Measurements from ENCODE around the gene CDC42EP5.

Gene CDC42EP5

DNA sequence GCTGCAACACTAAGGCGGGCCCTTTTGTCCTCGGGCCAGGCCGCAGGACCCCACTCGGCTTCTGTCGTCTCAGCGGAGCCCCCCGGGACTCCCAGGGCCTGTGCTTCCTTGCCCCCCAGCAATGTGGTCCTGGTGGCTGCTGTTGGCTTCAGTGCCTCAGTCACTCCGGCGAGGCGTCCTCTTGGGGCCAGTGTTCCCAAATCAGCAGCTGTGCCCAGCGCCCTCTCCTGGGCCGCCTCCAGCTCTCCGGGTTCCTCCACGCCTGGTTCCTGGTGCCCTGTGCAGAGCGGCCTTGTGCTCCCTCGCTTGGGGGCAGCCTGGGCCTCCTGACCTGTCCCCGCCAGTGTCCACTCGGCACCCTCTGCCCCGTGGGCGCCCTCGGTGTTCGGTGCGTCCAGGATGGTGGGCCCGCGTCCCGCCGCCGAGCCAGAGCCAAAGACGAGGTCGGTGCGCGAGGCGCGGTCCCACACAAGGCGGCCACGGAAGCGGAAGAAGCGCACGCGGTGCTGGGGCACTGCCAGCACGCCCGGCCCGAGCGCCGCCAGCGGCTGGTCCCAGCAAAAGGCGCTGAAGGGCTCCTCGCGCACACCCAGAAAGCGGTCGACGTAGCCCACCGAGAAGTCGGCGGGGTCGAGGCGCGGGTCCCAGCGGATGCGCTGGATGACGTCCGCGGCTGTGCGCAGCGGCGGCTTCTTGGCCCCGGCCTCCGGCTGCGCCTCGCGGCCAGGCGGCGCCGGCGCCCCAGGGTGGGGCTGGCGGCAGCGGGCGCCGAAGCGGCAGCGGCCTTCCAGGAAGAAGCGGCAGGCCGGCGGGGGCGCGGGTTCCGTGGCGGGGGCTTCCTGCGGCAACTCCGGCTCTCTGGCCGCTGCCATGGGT, 10.2 kb downstream of the CDC42EP5 start:
- H3K14ac ChIP-seq (ENCODE audit: low read length in 2 of 2), result peak overlapping the region; percentile 8 to 100
- H3K36me3 ChIP-seq (ENCODE audit: control insufficient read depth in 1 of 2, insufficient read depth in 2 of 2, low read depth in 1 of 2, low read length in 2 of 2), result peaks cover 43 to 57% of the 10 kb centered on the region in 2 experiments
- H2AK5ac ChIP-seq (ENCODE audit: low read length, severe bottlenecking), result peak overlapping the region; percentile 74
- H3K79me1 ChIP-seq (replicated peaks; ENCODE audit: low read length, poor library complexity, severe bottlenecking), result peaks cover 7% of the 10 kb centered on the region
- no peaks in the 10 kb centered on the region for H3K9me3 ChIP-seq (ENCODE audit: control insufficient read depth, low read length)
- peak overlapping the region; percentile 70 to 80 for H3K4me3 ChIP-seq (ENCODE audit: insufficient read depth in 1 of 2, low read depth in 1 of 2, low read length in 2 of 2)
- H2BK120ac ChIP-seq (ENCODE audit: low read depth, low read length), result peak overlapping the region; percentile 93
- peak overlapping the region; percentile 99 for H3K4ac ChIP-seq (ENCODE audit: low read depth in 1 of 2, low read length in 2 of 2)
- peaks cover 53% of the 10 kb centered on the region for H3K4me1 ChIP-seq (ENCODE audit: control insufficient read depth, insufficient read depth, low read depth, low read length)
- 11% methylated on average over 59 of the region's 91 CpGs for WGBS
- peak; percentile 74 for DNase-seq
- H4K91ac ChIP-seq (ENCODE audit: low read length), result peak overlapping the region; percentile 100
- H3K4me2 ChIP-seq (ENCODE audit: low read length, poor library complexity, severe bottlenecking), result peak overlapping the region; percentile 69
- peak overlapping the region; percentile 99 to 100 for H3K18ac ChIP-seq (ENCODE audit: low read depth in 1 of 2, low read length in 2 of 2)
- peak overlapping the region; percentile 46 for H2AFZ ChIP-seq (ENCODE audit: low read depth, low read length)
- H3K9ac ChIP-seq (ENCODE audit: low read length), result peak overlapping the region; percentile 87
- peak overlapping the region; percentile 98 for H4K8ac ChIP-seq (ENCODE audit: low read length)
- peak overlapping the region; percentile 93 for H2BK15ac ChIP-seq (ENCODE audit: low read depth, poor library complexity, severe bottlenecking)
- H3K27ac ChIP-seq (ENCODE audit: low read length, poor library complexity, severe bottlenecking), result peak overlapping the region; percentile 54
- H2BK5ac ChIP-seq (ENCODE audit: low read depth, low read length, poor library complexity, severe bottlenecking), result peak overlapping the region; percentile 71
- H2BK12ac ChIP-seq (ENCODE audit: low read length in 2 of 2), result peak overlapping the region; percentile 72 to 79
- H3K27me3 ChIP-seq (ENCODE audit: control insufficient read depth in 1 of 2, insufficient read depth in 1 of 2, low read length in 2 of 2), result no peaks in the 10 kb centered on the region
- H3K23ac ChIP-seq (ENCODE audit: low read length in 2 of 2), result peak overlapping the region in 1 of 2 experiments; percentile 100

DNA sequence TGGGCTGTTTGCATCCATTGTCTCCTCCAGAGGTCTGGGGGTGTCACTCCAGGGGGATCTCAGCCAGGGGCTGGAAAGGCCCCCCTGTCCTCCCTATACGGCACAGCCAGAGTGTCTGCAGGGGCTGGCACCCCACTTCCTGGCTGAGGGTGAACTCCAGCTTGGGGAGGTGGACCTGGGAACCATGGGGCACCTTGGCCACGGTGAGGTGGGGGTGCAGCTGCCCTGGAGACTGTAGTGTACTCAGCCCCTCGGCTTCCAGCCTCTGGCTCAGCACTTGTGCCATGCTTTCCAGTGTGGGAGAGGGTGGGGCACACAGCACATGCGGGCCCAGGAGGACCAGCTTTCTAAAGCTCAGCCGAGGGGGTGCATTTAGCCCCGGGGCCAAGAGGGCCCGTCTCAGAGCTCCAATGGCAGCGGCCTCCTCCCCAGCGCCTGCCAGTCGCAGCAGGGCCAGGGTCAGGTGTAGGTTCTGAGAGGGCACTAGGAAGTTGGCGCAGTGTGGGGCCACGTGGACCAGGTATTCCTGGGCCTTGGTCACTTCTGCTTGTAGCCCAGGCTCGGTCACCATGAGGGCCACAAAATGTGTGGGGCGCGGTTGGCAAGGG, 10.9 kb downstream of the CDC42EP5 start:
- no peak overlapping the region for H2BK12ac ChIP-seq (ENCODE audit: low read length in 2 of 2)
- H3K4me2 ChIP-seq (ENCODE audit: low read length, poor library complexity, severe bottlenecking), result peak overlapping the region; percentile 69
- H2AK5ac ChIP-seq (ENCODE audit: low read length, severe bottlenecking), result no peak overlapping the region
- peak overlapping the region; percentile 73 to 99 for H3K4ac ChIP-seq (ENCODE audit: low read depth in 1 of 2, low read length in 2 of 2)
- H4K8ac ChIP-seq (ENCODE audit: low read length), result peak overlapping the region; percentile 98
- peak overlapping the region in 1 of 2 experiments; percentile 89 for H3K14ac ChIP-seq (ENCODE audit: low read length in 2 of 2)
- H3K9me3 ChIP-seq (ENCODE audit: control insufficient read depth, low read length), result no peaks in the 10 kb centered on the region
- no peak overlapping the region for H2BK120ac ChIP-seq (ENCODE audit: low read depth, low read length)
- H2AFZ ChIP-seq (ENCODE audit: low read depth, low read length), result no peak overlapping the region
- H3K79me1 ChIP-seq (replicated peaks; ENCODE audit: low read length, poor library complexity, severe bottlenecking), result peaks cover 11% of the 10 kb centered on the region
- peak overlapping the region; percentile 14 for H4K91ac ChIP-seq (ENCODE audit: low read length)
- H3K27ac ChIP-seq (ENCODE audit: low read length, poor library complexity, severe bottlenecking), result peak overlapping the region; percentile 54
- H3K36me3 ChIP-seq (ENCODE audit: control insufficient read depth in 1 of 2, insufficient read depth in 2 of 2, low read depth in 1 of 2, low read length in 2 of 2), result peaks cover 50 to 65% of the 10 kb centered on the region in 2 experiments
- H2BK5ac ChIP-seq (ENCODE audit: low read depth, low read length, poor library complexity, severe bottlenecking), result no peak overlapping the region
- H3K27me3 ChIP-seq (ENCODE audit: control insufficient read depth in 1 of 2, insufficient read depth in 1 of 2, low read length in 2 of 2), result no peaks in the 10 kb centered on the region
- WGBS, result 82% methylated on average over 15 of the region's 15 CpGs
- peak overlapping the region; percentile 99 to 100 for H3K18ac ChIP-seq (ENCODE audit: low read depth in 1 of 2, low read length in 2 of 2)
- peak; percentile 22 for DNase-seq
- peak overlapping the region; percentile 87 for H3K9ac ChIP-seq (ENCODE audit: low read length)
- H3K4me1 ChIP-seq (ENCODE audit: control insufficient read depth, insufficient read depth, low read depth, low read length), result peaks cover 54% of the 10 kb centered on the region
- H3K4me3 ChIP-seq (ENCODE audit: insufficient read depth in 1 of 2, low read depth in 1 of 2, low read length in 2 of 2), result peak overlapping the region; percentile 70 to 80
- no peak overlapping the region for H3K23ac ChIP-seq (ENCODE audit: low read length in 2 of 2)
- no peak overlapping the region for H2BK15ac ChIP-seq (ENCODE audit: low read depth, poor library complexity, severe bottlenecking)

- Histone ChIP-seq H3K9me3 (ENCODE audit: control insufficient read depth, low read length) (no peaks in the 10 kb centered on the region), H3K4me2 (ENCODE audit: low read length, poor library complexity, severe bottlenecking) (no peak overlapping the region), H3K36me3 (ENCODE audit: control insufficient read depth in 1 of 2, insufficient read depth in 2 of 2, low read depth in 1 of 2, low read length in 2 of 2) (peaks cover 56 to 70% of the 10 kb centered on the region in 2 experiments), H3K27me3 (ENCODE audit: control insufficient read depth in 1 of 2, insufficient read depth in 1 of 2, low read length in 2 of 2) (no peaks in the 10 kb centered on the region), H3K4me3 (ENCODE audit: insufficient read depth in 1 of 2, low read depth in 1 of 2, low read length in 2 of 2) (no peak overlapping the region), H2AFZ (ENCODE audit: low read depth, low read length) (no peak overlapping the region), H4K8ac (ENCODE audit: low read length) (no peak overlapping the region), H3K4ac (ENCODE audit: low read depth in 1 of 2, low read length in 2 of 2) (no peak overlapping the region), H2AK5ac (ENCODE audit: low read length, severe bottlenecking) (no peak overlapping the region), H3K4me1 (ENCODE audit: control insufficient read depth, insufficient read depth, low read depth, low read length) (peaks cover 54% of the 10 kb centered on the region), H2BK15ac (ENCODE audit: low read depth, poor library complexity, severe bottlenecking) (no peak overlapping the region), H3K23ac (ENCODE audit: low read length in 2 of 2) (no peak overlapping the region), H3K14ac (ENCODE audit: low read length in 2 of 2) (no peak overlapping the region), H2BK5ac (ENCODE audit: low read depth, low read length, poor library complexity, severe bottlenecking) (no peak overlapping the region), H2BK120ac (ENCODE audit: low read depth, low read length) (no peak overlapping the region), H3K9ac (ENCODE audit: low read length) (peak overlapping the region; percentile 87), H3K79me1 (replicated peaks; ENCODE audit: low read length, poor library complexity, severe bottlenecking) (peaks cover 15% of the 10 kb centered on the region), H2BK12ac (ENCODE audit: low read length in 2 of 2) (no peak overlapping the region), H3K27ac (ENCODE audit: low read length, poor library complexity, severe bottlenecking) (no peak overlapping the region), H3K18ac (ENCODE audit: low read depth in 1 of 2, low read length in 2 of 2) (no peak overlapping the region), H4K91ac (ENCODE audit: low read length) (no peak overlapping the region)
- WGBS, result no CpG with 5 or more reads among the region's 3 CpGs
- peak; percentile 21 for DNase-seq
Observed at GRCh38 chr19:54461613-54462012, 11.5 kb downstream of the CDC42EP5 start.

DNA sequence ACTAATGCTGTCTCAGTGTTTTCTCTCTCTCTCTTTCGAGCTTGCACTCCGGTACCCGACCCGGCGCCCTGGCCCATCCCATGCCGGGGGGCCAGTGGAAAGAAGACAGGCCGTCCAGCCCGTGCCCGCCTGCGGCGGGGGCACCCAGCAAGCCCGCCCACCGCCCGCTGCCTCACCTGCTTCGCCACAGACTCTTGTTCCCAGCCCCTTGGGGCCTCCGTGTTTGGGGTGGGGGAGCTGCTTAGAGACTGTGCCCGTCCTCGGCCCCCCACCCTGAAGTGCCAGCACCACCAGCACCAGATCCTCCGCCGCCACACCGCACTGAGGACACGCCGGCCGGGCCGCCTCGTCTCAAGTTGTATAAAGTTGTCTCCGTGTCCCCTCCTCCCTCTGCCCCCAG, 11.9 kb downstream of the CDC42EP5 start:
- Histone ChIP-seq H3K79me1 (replicated peaks; ENCODE audit: low read length, poor library complexity, severe bottlenecking) (peaks cover 20% of the 10 kb centered on the region), H3K36me3 (ENCODE audit: control insufficient read depth in 1 of 2, insufficient read depth in 2 of 2, low read depth in 1 of 2, low read length in 2 of 2) (peaks cover 60 to 74% of the 10 kb centered on the region in 2 experiments), H3K27me3 (ENCODE audit: control insufficient read depth in 1 of 2, insufficient read depth in 1 of 2, low read length in 2 of 2) (no peaks in the 10 kb centered on the region), H2BK15ac (ENCODE audit: low read depth, poor library complexity, severe bottlenecking) (no peak overlapping the region), H2BK120ac (ENCODE audit: low read depth, low read length) (no peak overlapping the region), H3K23ac (ENCODE audit: low read length in 2 of 2) (no peak overlapping the region), H3K4me1 (ENCODE audit: control insufficient read depth, insufficient read depth, low read depth, low read length) (peaks cover 54% of the 10 kb centered on the region), H3K18ac (ENCODE audit: low read depth in 1 of 2, low read length in 2 of 2) (no peak overlapping the region), H4K8ac (ENCODE audit: low read length) (peak overlapping the region; percentile 46), H2BK5ac (ENCODE audit: low read depth, low read length, poor library complexity, severe bottlenecking) (no peak overlapping the region), H4K91ac (ENCODE audit: low read length) (no peak overlapping the region), H2AFZ (ENCODE audit: low read depth, low read length) (no peak overlapping the region), H3K9me3 (ENCODE audit: control insufficient read depth, low read length) (no peaks in the 10 kb centered on the region), H3K27ac (ENCODE audit: low read length, poor library complexity, severe bottlenecking) (no peak overlapping the region), H2BK12ac (ENCODE audit: low read length in 2 of 2) (no peak overlapping the region), H3K4me2 (ENCODE audit: low read length, poor library complexity, severe bottlenecking) (no peak overlapping the region), H3K9ac (ENCODE audit: low read length) (no peak overlapping the region), H2AK5ac (ENCODE audit: low read length, severe bottlenecking) (no peak overlapping the region), H3K4me3 (ENCODE audit: insufficient read depth in 1 of 2, low read depth in 1 of 2, low read length in 2 of 2) (no peak overlapping the region), H3K4ac (ENCODE audit: low read depth in 1 of 2, low read length in 2 of 2) (peak overlapping the region in 1 of 2 experiments; percentile 69), H3K14ac (ENCODE audit: low read length in 2 of 2) (no peak overlapping the region)
- WGBS, result 92% methylated on average over 26 of the region's 27 CpGs
- no peak for DNase-seq

Data from mesenchymal stem cell (in vitro differentiated cells and primary cell).